GM12878 (cell line): ENCODE results near the gene NAV2. TPM values are rescaled to one million over a fixed set of nuclear protein-coding genes. Genes with fewer than 3 reads are reported as not detected.

Source experiments
- BACH1 ChIP-seq: fragments of 450-650 bp; IDR thresholded peaks from 2 replicates; pipeline ENCODE4 v1.6.1; 2017; ENCODE audit warnings: mild to moderate bottlenecking, borderline replicate concordance
- BCL3 ChIP-seq: IDR thresholded peaks from 2 replicates; pipeline ENCODE4 v1.6.1; 2011; ENCODE audit warnings: borderline replicate concordance, low read depth, mild to moderate bottlenecking, moderate library complexity, low read length; ENCODE audit not compliant: insufficient read depth, poor library complexity, severe bottlenecking
- BHLHE40 ChIP-seq, 2 experiments: fragments of 450-650 bp in 1 of 2; IDR thresholded peaks; 2 replicates each; pipeline ENCODE4 v1.6.1; 2011 to 2017; ENCODE audit warnings: low read depth in 2 of 2, borderline replicate concordance in 1 of 2, improper control_type of control experiment in 1 of 2, low read length in 1 of 2, mild to moderate bottlenecking in 1 of 2
- CEBPB ChIP-seq, 2 experiments: fragments of 150-350 bp in 1 of 2; IDR thresholded peaks; 2 replicates each; pipeline ENCODE4 v1.6.1; 2012 to 2014; ENCODE audit warnings: low read depth in 2 of 2, low read length in 2 of 2, borderline replicate concordance in 1 of 2, inconsistent platforms in 1 of 2
- E2F4 ChIP-seq: IDR thresholded peaks from 2 replicates; pipeline ENCODE4 v1.6.1; 2012; ENCODE audit warnings: low read depth, low read length, improper control_type of control experiment
- E4F1 ChIP-seq: fragments of 450-650 bp; IDR thresholded peaks from 2 replicates; pipeline ENCODE4 v1.6.1; 2018; ENCODE audit warnings: borderline replicate concordance, mild to moderate bottlenecking; ENCODE audit not compliant: partially characterized antibody
- MEF2A ChIP-seq: IDR thresholded peaks from 2 replicates; pipeline ENCODE4 v1.6.1; 2011; ENCODE audit warnings: low read depth, mild to moderate bottlenecking, low read length, moderate library complexity; ENCODE audit not compliant: insufficient read depth
- NFYB ChIP-seq: IDR thresholded peaks from 2 replicates; pipeline ENCODE4 v1.6.1; 2011; ENCODE audit warnings: low read depth, mild to moderate bottlenecking, low read length, improper control_type of control experiment, moderate library complexity; ENCODE audit not compliant: insufficient read depth
- NR2F1 ChIP-seq: fragments of 450-650 bp; conservative IDR thresholded peaks from 2 replicates; pipeline ENCODE4 v1.6.1; 2017; ENCODE audit warnings: mild to moderate bottlenecking
- RCOR1 ChIP-seq: conservative IDR thresholded peaks from 2 replicates; pipeline ENCODE4 v1.6.1; 2012; ENCODE audit warnings: low read depth, low read length, improper control_type of control experiment
- RELA ChIP-seq: fragments of 450-650 bp; IDR thresholded peaks from 2 replicates; pipeline ENCODE4 v1.8.0; 2014; ENCODE audit warnings: borderline replicate concordance; ENCODE audit not compliant: partially characterized antibody
- SIN3A ChIP-seq: IDR thresholded peaks from 2 replicates; pipeline ENCODE4 v1.6.1; 2012; ENCODE audit warnings: low read depth, low read length, improper control_type of control experiment
- SPI1 ChIP-seq: IDR thresholded peaks from 2 replicates; pipeline ENCODE4 v1.6.1; 2011; ENCODE audit warnings: low read depth, mild to moderate bottlenecking, low read length, moderate library complexity, borderline replicate concordance; ENCODE audit not compliant: insufficient read depth
- SUPT20H ChIP-seq: IDR thresholded peaks from 2 replicates; pipeline ENCODE4 v1.6.1; 2011; ENCODE audit warnings: low read depth, mild to moderate bottlenecking, low read length, moderate library complexity, borderline replicate concordance; ENCODE audit not compliant: control insufficient read depth
- TCF12 ChIP-seq: IDR thresholded peaks from 2 replicates; pipeline ENCODE4 v1.6.1; 2011; ENCODE audit warnings: low read depth, mild to moderate bottlenecking, low read length
- YY1 ChIP-seq: IDR thresholded peaks from 2 replicates; pipeline ENCODE4 v1.6.1; 2011; ENCODE audit warnings: low read depth, mild to moderate bottlenecking, low read length
- polyA plus RNA-seq, 11 experiments: library from polyadenylated mRNA; depleted of rRNA in 4 of 11; unstranded in 6 of 11; stranded (reverse) in 5 of 11; fragments of >200 nt; fragmentation: Nextera tagmentation in 4 of 11; fragmentation: Illumina TruSeq in 1 of 11; extraction: Ambion mirVana in 4 of 11; extraction: Trizol in 1 of 11; gene quantifications; 1 replicate in 1 of 11; 2 replicates in 10 of 11; pipeline versions ENCODE4 v1.2.1 to v1.2.3, GENCODE V29; 2011 to 2016; ENCODE audit warnings: inconsistent platforms in 2 of 11, missing spikeins in 2 of 11, low read depth in 1 of 11
- total RNA-seq, 4 experiments: library from RNA; depleted of rRNA in 3 of 4; stranded (reverse); fragments of >200 nt in 3 of 4; fragmentation: Illumina TruSeq in 1 of 4; extraction: Trizol in 1 of 4; gene quantifications; 2 replicates each; pipeline versions ENCODE4 v1.2.1 to v1.2.3, GENCODE V29; 2013 to 2021
- TF ChIP-seq, protein P1 (sequence below): fragments of 450-650 bp; IDR thresholded peaks from 2 replicates; pipeline ENCODE4 v1.6.1; 2018; ENCODE audit warnings: mild to moderate bottlenecking, low read depth, moderate library complexity; ENCODE audit not compliant: partially characterized antibody
- TF ChIP-seq, protein P2 (sequence below): fragments of 450-650 bp; IDR thresholded peaks from 2 replicates; pipeline ENCODE4 v1.6.1; 2017; ENCODE audit warnings: low read depth, mild to moderate bottlenecking, moderate library complexity

Gene NAV2
- total and polyA plus RNA-seq, 10 of the 15 experiments (the other 5 are each of a cell fraction or from before 2014, with no cell fraction given), result 0.35 to 6.1 (median 1.1) TPM

DNA sequence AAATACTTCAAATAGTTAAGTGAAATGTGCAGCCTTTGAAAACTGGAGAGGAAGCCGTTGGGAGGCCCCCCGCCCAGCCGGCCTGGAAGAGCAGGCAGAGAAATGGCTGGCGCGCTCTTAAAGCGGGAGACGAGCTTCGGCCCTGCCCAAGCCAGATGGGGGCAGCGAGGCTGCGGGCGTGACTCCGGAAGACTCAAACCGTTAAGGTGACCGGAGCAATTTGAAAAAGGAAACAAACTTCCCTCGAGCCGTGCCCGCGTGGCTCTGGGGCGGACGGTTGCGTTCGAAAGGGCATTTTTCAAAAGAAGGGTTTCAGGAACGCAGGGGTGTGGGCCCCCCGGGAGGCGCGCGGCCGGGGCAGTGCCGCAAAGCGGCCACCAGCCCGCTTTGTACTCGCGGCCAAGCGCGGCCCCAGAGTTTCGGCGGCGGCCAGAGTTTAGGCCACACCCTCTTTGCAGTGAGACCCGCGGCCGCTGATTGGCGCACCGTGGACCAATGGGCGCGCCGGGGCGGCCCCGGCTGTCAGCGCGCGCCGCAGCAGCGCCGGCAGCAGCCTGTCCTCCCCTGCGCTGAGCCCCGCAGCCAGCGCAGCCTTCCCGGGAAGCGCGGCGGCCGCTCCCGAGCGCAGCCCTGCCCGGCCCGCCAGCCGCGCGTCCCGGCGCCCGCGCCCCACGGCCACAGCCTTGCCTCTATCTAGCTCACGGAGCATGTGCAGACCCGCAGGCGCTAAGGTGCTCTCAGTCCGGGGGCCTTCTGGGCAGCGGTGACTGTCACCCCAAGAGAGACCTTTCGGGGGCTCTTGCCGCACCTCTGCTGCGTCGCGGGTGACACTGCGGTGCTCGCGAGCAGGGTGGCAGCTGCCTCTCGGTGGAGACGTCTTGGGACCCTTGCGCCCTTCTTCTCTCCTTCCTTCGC lies at the start of gene NAV2 (continued):
- TF ChIP-seq SUPT20H (no peak), BACH1 (no peak), BCL3 (no peak), E2F4 (peak; percentile 62), RELA (no peak), YY1 (peak; percentile 12; the same call in 1 of the 2 replicates), NR2F1 (peak; percentile 50), E4F1 (peak; percentile 25), MEF2A (no peak), RCOR1 (no peak), SIN3A (no peak), SPI1 (no peak), BHLHE40 (IDR thresholded peaks at IDR 0.05; ENCODE audit: borderline replicate concordance in 1 of 2, low read depth in 2 of 2, low read length in 1 of 2) (peak in 1 of 2 experiments; percentile 44; a peak in 1 of 4 replicates), CEBPB (IDR thresholded peaks at IDR 0.05; ENCODE audit: borderline replicate concordance in 1 of 2, low read depth in 2 of 2, low read length in 2 of 2) (no peak), TCF12 (no peak), NFYB (peak; percentile 95)
- TF ChIP-seq, protein P1, sequence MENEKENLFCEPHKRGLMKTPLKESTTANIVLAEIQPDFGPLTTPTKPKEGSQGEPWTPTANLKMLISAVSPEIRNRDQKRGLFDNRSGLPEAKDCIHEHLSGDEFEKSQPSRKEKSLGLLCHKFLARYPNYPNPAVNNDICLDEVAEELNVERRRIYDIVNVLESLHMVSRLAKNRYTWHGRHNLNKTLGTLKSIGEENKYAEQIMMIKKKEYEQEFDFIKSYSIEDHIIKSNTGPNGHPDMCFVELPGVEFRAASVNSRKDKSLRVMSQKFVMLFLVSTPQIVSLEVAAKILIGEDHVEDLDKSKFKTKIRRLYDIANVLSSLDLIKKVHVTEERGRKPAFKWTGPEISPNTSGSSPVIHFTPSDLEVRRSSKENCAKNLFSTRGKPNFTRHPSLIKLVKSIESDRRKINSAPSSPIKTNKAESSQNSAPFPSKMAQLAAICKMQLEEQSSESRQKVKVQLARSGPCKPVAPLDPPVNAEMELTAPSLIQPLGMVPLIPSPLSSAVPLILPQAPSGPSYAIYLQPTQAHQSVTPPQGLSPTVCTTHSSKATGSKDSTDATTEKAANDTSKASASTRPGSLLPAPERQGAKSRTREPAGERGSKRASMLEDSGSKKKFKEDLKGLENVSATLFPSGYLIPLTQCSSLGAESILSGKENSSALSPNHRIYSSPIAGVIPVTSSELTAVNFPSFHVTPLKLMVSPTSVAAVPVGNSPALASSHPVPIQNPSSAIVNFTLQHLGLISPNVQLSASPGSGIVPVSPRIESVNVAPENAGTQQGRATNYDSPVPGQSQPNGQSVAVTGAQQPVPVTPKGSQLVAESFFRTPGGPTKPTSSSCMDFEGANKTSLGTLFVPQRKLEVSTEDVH, result no peak
- TF ChIP-seq, protein P2, sequence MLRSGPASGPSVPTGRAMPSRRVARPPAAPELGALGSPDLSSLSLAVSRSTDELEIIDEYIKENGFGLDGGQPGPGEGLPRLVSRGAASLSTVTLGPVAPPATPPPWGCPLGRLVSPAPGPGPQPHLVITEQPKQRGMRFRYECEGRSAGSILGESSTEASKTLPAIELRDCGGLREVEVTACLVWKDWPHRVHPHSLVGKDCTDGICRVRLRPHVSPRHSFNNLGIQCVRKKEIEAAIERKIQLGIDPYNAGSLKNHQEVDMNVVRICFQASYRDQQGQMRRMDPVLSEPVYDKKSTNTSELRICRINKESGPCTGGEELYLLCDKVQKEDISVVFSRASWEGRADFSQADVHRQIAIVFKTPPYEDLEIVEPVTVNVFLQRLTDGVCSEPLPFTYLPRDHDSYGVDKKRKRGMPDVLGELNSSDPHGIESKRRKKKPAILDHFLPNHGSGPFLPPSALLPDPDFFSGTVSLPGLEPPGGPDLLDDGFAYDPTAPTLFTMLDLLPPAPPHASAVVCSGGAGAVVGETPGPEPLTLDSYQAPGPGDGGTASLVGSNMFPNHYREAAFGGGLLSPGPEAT, result no peak
